GM23248 (cell line): ENCODE results near the gene AGAP1. TPM values are rescaled to one million over a fixed set of nuclear protein-coding genes. Genes with fewer than 3 reads are reported as not detected.

ENCODE experiments used
- DNase-seq: peaks from one replicate; pipeline ENCODE4 v3.0.0-alpha.2; 2015
- H2AFZ ChIP-seq: fragments of 200-600 bp; sonication (generic); 2 replicates; pipeline ENCODE4 v1.6.1; 2016; ENCODE audit warnings: antibody characterized with exemption
- H3F3A ChIP-seq: fragments of 200-600 bp; sonication (generic); 2 replicates; pipeline ENCODE4 v1.6.1; 2016; ENCODE audit warnings: mild to moderate bottlenecking, antibody characterized with exemption, mixed run types; ENCODE audit not compliant: insufficient read depth
- H3K27ac ChIP-seq: fragments of 200-600 bp; sonication (generic); 2 replicates; pipeline ENCODE4 v1.5.1; 2016; ENCODE audit warnings: mild to moderate bottlenecking
- H3K27me3 ChIP-seq: fragments of 200-600 bp; sonication (generic); replicated peaks from 2 replicates; pipeline ENCODE4 v1.6.1; 2016; ENCODE audit warnings: mild to moderate bottlenecking; ENCODE audit not compliant: insufficient read depth
- H3K36me3 ChIP-seq: fragments of 200-600 bp; sonication (generic); 2 replicates; pipeline ENCODE4 v1.6.1; 2016; ENCODE audit warnings: low read depth, mild to moderate bottlenecking
- H3K4me1 ChIP-seq: fragments of 200-600 bp; sonication (generic); 2 replicates; pipeline ENCODE4 v1.6.1; 2016; ENCODE audit warnings: mild to moderate bottlenecking; ENCODE audit not compliant: insufficient read depth
- H3K4me2 ChIP-seq: fragments of 200-600 bp; sonication (generic); one replicate; pipeline ENCODE4 v1.6.1; 2016; ENCODE audit warnings: mild to moderate bottlenecking; ENCODE audit not compliant: unreplicated experiment
- H3K4me3 ChIP-seq: fragments of 200-600 bp; sonication (generic); 2 replicates; pipeline ENCODE4 v1.5.1; 2016; ENCODE audit warnings: mild to moderate bottlenecking
- H3K79me2 ChIP-seq: fragments of 200-600 bp; sonication (generic); 2 replicates; pipeline ENCODE4 v1.6.1; 2016; ENCODE audit warnings: mild to moderate bottlenecking; ENCODE audit not compliant: insufficient read depth
- H3K9ac ChIP-seq: fragments of 200-600 bp; sonication (generic); 2 replicates; pipeline ENCODE4 v1.6.1; 2016; ENCODE audit warnings: mild to moderate bottlenecking
- H3K9me2 ChIP-seq: fragments of 200-600 bp; sonication (generic); 2 replicates; pipeline ENCODE4 v1.6.1; 2016; ENCODE audit warnings: mixed run types, mild to moderate bottlenecking, moderate library complexity; ENCODE audit not compliant: insufficient read depth
- H3K9me3 ChIP-seq: fragments of 200-600 bp; sonication (generic); one replicate; pipeline ENCODE4 v1.6.1; 2017; ENCODE audit warnings: low read depth
- H4K20me1 ChIP-seq: fragments of 200-600 bp; sonication (generic); 2 replicates; pipeline ENCODE4 v1.6.0; 2016; ENCODE audit not compliant: insufficient read depth
- EZH2 ChIP-seq: fragments of 200-600 bp; sonication (generic); IDR thresholded peaks from 2 replicates; pipeline ENCODE4 v1.6.1; 2018; ENCODE audit warnings: antibody characterized with exemption, mild to moderate bottlenecking; ENCODE audit not compliant: insufficient read depth, poor library complexity, severe bottlenecking
- EZH2phosphoT487 ChIP-seq: fragments of 200-600 bp; sonication (generic); IDR thresholded peaks from 2 replicates; pipeline ENCODE4 v1.6.1; 2018; ENCODE audit warnings: antibody characterized with exemption, moderate library complexity, mild to moderate bottlenecking, low read depth; ENCODE audit not compliant: insufficient read depth
- WGBS, 2 experiments: methylation state at CpG; one replicate each; pipeline ENCODE4 v1.1.6; 2015 to 2017; ENCODE audit warnings: low lambda C conversion rate in 2 of 2, low coverage in 1 of 2; ENCODE audit errors: missing lambda C conversion rate in 2 of 2; 5-methylcytosine and 5-hydroxymethylcytosine counted together
- in situ Hi-C: fragments of 300-500 bp; cut with MboI; formaldehyde crosslinking; loops from 2 replicates; pipeline ENCODE4 v1.15.0; 2020
- polyA plus RNA-seq: library from polyadenylated mRNA; unstranded; fragments of >200 nt; fragmentation: Nextera tagmentation; extraction: Ambion mirVana; gene quantifications from 2 replicates; pipeline ENCODE4 v1.2.1, GENCODE V29; 2016
- total RNA-seq: library from RNA; depleted of rRNA; stranded (reverse); fragments of >200 nt; shearing (Covaris generic); gene quantifications from 2 replicates; pipeline ENCODE4 v1.2.3, GENCODE V29; 2014

AGAP1 gene
- total and polyA plus RNA-seq, 2 experiments from 2014 or later: 2.2 to 9.9 TPM

DNA sequence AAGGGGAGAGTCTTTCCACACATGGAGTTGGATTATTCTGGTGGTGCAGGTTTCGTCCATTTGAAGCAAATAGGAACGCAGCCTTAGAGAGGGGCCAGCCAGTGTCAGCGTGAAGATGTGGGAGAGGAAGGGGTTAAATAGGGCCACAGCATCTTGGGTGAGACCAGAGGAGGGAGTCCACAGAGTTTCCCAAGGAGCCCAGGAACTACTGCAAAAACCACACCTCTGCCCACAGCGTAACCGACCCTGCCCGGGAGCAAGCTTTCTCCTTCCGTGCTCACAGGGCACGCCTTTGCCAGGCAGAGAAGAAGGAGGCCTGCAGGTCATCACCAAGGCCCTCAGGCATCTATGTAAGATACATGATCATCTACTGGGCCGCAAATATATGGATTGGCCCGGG is 314.5 kb downstream of the AGAP1 start:
- Histone ChIP-seq H3K9me3 (no peaks in the 10 kb centered on the region), H3F3A (no peaks in the 10 kb centered on the region), H3K9me2 (no peaks in the 10 kb centered on the region), H3K79me2 (no peaks in the 10 kb centered on the region), H3K9ac (no peak overlapping the region), H4K20me1 (no peaks in the 10 kb centered on the region), H3K4me3 (no peak overlapping the region), H3K27ac (no peak overlapping the region), H3K4me2 (no peak overlapping the region), H3K4me1 (no peaks in the 10 kb centered on the region), H3K36me3 (peaks cover 10% of the 10 kb centered on the region; the same call in 1 of the 2 replicates), H2AFZ (no peak overlapping the region), H3K27me3 (no peaks in the 10 kb centered on the region)
- TF ChIP-seq EZH2phosphoT487: no peak
- no peak for TF ChIP-seq EZH2
- in situ Hi-C loops: no loop called here
- no peak for DNase-seq
- WGBS, 2 experiments: 98% methylated on average over 10 of the region's 10 CpGs

DNA sequence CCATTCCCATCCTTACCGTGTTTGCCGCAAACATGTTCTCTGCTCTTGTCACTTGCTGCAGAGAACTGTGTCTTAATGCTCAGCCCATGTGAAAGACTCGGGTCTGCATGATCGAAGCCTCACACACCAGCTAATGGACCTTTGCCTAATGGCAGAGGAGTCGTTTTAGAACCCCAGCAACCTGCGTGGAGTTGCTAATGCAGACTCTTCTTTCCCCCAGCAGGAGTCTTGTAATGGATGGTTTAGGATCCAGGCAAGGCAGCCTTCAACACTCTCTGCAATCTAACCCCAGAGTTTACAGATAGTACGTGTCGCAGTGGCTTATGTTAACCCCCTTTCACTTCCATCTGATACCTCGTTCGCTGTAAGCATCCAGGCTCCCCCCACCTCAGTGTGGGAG is 316.4 kb downstream of the AGAP1 start:
- Histone ChIP-seq H3K79me2 (no peaks in the 10 kb centered on the region), H3K36me3 (peaks cover 10% of the 10 kb centered on the region; the same call in 1 of the 2 replicates), H2AFZ (no peak overlapping the region), H3K27ac (no peak overlapping the region), H3K9ac (no peak overlapping the region), H4K20me1 (no peaks in the 10 kb centered on the region), H3K27me3 (no peaks in the 10 kb centered on the region), H3K4me2 (no peak overlapping the region), H3K9me2 (no peaks in the 10 kb centered on the region), H3K9me3 (no peaks in the 10 kb centered on the region), H3K4me1 (no peaks in the 10 kb centered on the region), H3F3A (no peaks in the 10 kb centered on the region), H3K4me3 (no peak overlapping the region)
- TF ChIP-seq EZH2 (no peak), EZH2phosphoT487 (no peak)
- no peak for DNase-seq
- in situ Hi-C loops: no loop called here
- WGBS, 2 experiments: 88 to 90% methylated on average over 10 of the region's 10 CpGs

GRCh38 chr2:235810846-235811245 is 317.0 kb downstream of the AGAP1 start:
- in situ Hi-C loops: no loop called here
- no peak overlapping the region for H2AFZ ChIP-seq
- no peaks in the 10 kb centered on the region for H3K9me3 ChIP-seq
- no peaks in the 10 kb centered on the region for H3K79me2 ChIP-seq
- no peaks in the 10 kb centered on the region for H3K27me3 ChIP-seq
- H3F3A ChIP-seq: no peaks in the 10 kb centered on the region
- H3K4me2 ChIP-seq: no peak overlapping the region
- no peak for DNase-seq
- peaks cover 10% of the 10 kb centered on the region; the same call in 1 of the 2 replicates for H3K36me3 ChIP-seq
- no peaks in the 10 kb centered on the region for H3K4me1 ChIP-seq
- 88 to 91% methylated on average over 10 of the region's 10 CpGs for WGBS, 2 experiments
- no peaks in the 10 kb centered on the region for H4K20me1 ChIP-seq
- H3K4me3 ChIP-seq: no peak overlapping the region
- H3K9ac ChIP-seq: no peak overlapping the region
- H3K27ac ChIP-seq: no peak overlapping the region
- H3K9me2 ChIP-seq: no peaks in the 10 kb centered on the region
- TF ChIP-seq EZH2phosphoT487 (no peak), EZH2 (no peak)

GRCh38 chr2:235811446-235812184 is 317.8 kb downstream of the AGAP1 start:
- 97 to 99% methylated on average over 20 of the region's 20 CpGs for WGBS, 2 experiments
- Histone ChIP-seq H3K4me2 (no peak overlapping the region), H2AFZ (no peak overlapping the region), H3K27ac (no peak overlapping the region), H3K36me3 (peaks cover 9% of the 10 kb centered on the region; the same call in 1 of the 2 replicates), H3K9me2 (no peaks in the 10 kb centered on the region), H3K4me1 (no peaks in the 10 kb centered on the region), H3K27me3 (no peaks in the 10 kb centered on the region), H3F3A (no peaks in the 10 kb centered on the region), H4K20me1 (no peaks in the 10 kb centered on the region), H3K79me2 (no peaks in the 10 kb centered on the region), H3K4me3 (no peak overlapping the region), H3K9ac (no peak overlapping the region), H3K9me3 (no peaks in the 10 kb centered on the region)
- TF ChIP-seq EZH2 (no peak), EZH2phosphoT487 (no peak)
- in situ Hi-C loops: no loop called here
- DNase-seq: no peak
